ENCODE results near the gene MLLT3. TPM values are rescaled to one million over a fixed set of nuclear protein-coding genes. Genes with fewer than 3 reads are reported as not detected.

Gene MLLT3
- total and polyA plus RNA-seq, 2 donors (not counting 3 experiments of a cell fraction or from before 2014, with no cell fraction given) = 6.1 to 10.0 TPM

DNA sequence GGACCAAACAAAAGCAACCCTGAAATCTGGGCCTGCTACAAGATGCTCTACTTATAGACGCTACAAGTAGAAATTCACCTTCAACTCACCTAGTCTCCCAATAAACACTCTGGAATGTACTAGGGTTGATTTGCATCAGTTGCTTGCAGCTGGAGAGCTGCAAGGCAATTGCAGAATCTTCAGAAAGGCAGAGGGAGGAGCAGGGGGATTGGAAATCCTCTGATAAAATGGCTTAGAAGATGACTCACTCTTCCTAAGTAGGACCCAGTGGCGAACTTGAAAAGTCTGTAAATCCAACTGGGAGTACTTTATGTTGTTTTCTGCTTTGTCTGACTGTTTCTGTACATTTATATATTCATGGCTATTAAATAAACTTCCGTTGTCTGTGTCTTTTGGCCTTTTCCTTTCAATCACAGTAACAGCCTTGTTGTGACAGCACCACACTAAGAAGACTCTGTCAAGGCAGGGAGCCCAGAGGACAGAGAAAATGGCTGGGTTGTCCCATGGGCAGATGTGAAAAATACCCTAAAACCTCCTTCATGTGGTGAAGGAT lies 14.7 kb upstream of the MLLT3 start:
- Histone ChIP-seq H2AFZ (ENCODE audit: low read depth, low read length) (no peak overlapping the region), H3K9me1 (replicated peaks; ENCODE audit: control insufficient read depth, extremely low read depth, insufficient read depth, low read length) (no peaks in the 10 kb centered on the region), H3K36me3 (ENCODE audit: control insufficient read depth in 2 of 2, extremely low read depth in 1 of 2, insufficient read depth in 2 of 2, low read length in 2 of 2) (no peaks in the 10 kb centered on the region), H4K20me1 (replicated peaks; ENCODE audit: control insufficient read depth, extremely low read depth, insufficient read depth, low read length) (no peaks in the 10 kb centered on the region), H3K4me3 (replicated peaks in 1 of 3; ENCODE audit: insufficient read depth in 1 of 3, low read depth in 1 of 3, low read length in 3 of 3) (no peak overlapping the region), H3K4me1 (ENCODE audit: control insufficient read depth, extremely low read depth, insufficient read depth, low read length) (no peaks in the 10 kb centered on the region), H3K79me2 (ENCODE audit: control insufficient read depth, insufficient read depth, low read length) (no peaks in the 10 kb centered on the region), H3K9me3 (replicated peaks; ENCODE audit: control insufficient read depth, insufficient read depth, low read length) (no peaks in the 10 kb centered on the region), H3K27ac (ENCODE audit: insufficient read depth, low read depth, low read length) (no peak overlapping the region), H3K27me3 (ENCODE audit: control insufficient read depth in 2 of 2, insufficient read depth in 2 of 2, low read length in 2 of 2) (no peaks in the 10 kb centered on the region), H3K9ac (replicated peaks; ENCODE audit: extremely low read depth, insufficient read depth, low read length) (no peak overlapping the region), H3K4me2 (ENCODE audit: insufficient read depth, low read length) (no peak overlapping the region)
- BruUV-seq (replicated peaks) = no TSS peak
- CTCF ChIA-PET = no interaction called here
- no peak for DNase-seq (ENCODE audit: low read depth, low spot score)
- intact Hi-C loops (cut with micrococcal nuclease) = no loop called here
- no peak for FAIRE-seq
- TF ChIP-seq FOS (IDR thresholded peaks at IDR 0.05; ENCODE audit: borderline replicate concordance, insufficient read depth, low read length) (peak; percentile 46), JUN (IDR thresholded peaks at IDR 0.05; ENCODE audit: borderline replicate concordance, insufficient read depth, insufficient read length, low read depth) (no peak), MYC (IDR thresholded peaks at IDR 0.05; ENCODE audit: low read depth, low read length) (no peak), POLR2A (IDR thresholded peaks at IDR 0.05; ENCODE audit: low read depth, low read length) (no peak)
- POLR2A ChIA-PET = no interaction called here
- dilution Hi-C loops (cut with MboI; ENCODE audit: extremely low pct_ligation_motif_present, low sequenced_read_pairs) = no loop called here

DNA sequence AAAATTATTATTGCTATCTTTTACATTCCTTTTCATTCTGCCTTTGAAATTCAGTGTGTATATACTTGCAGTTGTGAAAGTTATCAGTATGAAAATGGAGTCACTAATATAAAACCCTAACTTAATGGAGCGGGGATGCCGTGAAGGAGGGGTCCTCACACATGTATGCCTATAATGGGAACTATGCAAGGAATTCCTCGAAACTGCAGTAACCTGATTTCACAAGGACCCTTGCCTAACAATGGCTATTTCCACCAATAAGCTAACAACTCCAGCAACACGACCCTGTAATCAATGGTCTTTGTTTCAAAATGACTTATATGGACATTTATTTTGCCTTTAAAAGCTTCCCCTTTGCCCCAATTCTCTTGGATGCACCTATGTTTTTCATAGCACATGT lies 12.6 kb upstream of the MLLT3 start:
- Histone ChIP-seq H3K27me3 (ENCODE audit: control insufficient read depth in 2 of 2, insufficient read depth in 2 of 2, low read length in 2 of 2) (no peaks in the 10 kb centered on the region), H3K4me1 (ENCODE audit: control insufficient read depth, extremely low read depth, insufficient read depth, low read length) (no peaks in the 10 kb centered on the region), H3K4me2 (ENCODE audit: insufficient read depth, low read length) (no peak overlapping the region), H3K79me2 (ENCODE audit: control insufficient read depth, insufficient read depth, low read length) (no peaks in the 10 kb centered on the region), H3K36me3 (ENCODE audit: control insufficient read depth in 2 of 2, extremely low read depth in 1 of 2, insufficient read depth in 2 of 2, low read length in 2 of 2) (no peaks in the 10 kb centered on the region), H4K20me1 (replicated peaks; ENCODE audit: control insufficient read depth, extremely low read depth, insufficient read depth, low read length) (no peaks in the 10 kb centered on the region), H3K9me3 (replicated peaks; ENCODE audit: control insufficient read depth, insufficient read depth, low read length) (no peaks in the 10 kb centered on the region), H2AFZ (ENCODE audit: low read depth, low read length) (no peak overlapping the region), H3K4me3 (replicated peaks in 1 of 3; ENCODE audit: insufficient read depth in 1 of 3, low read depth in 1 of 3, low read length in 3 of 3) (no peak overlapping the region), H3K27ac (ENCODE audit: insufficient read depth, low read depth, low read length) (no peak overlapping the region), H3K9me1 (replicated peaks; ENCODE audit: control insufficient read depth, extremely low read depth, insufficient read depth, low read length) (no peaks in the 10 kb centered on the region), H3K9ac (replicated peaks; ENCODE audit: extremely low read depth, insufficient read depth, low read length) (no peak overlapping the region)
- FAIRE-seq (no peak), DNase-seq (ENCODE audit: low read depth, low spot score) (no peak)
- POLR2A ChIA-PET = interaction anchor here (0.6 kb wide), 1 partner anchor 1051 kb away, joined by 7 read pairs; no protein-coding TSS in a partner anchor
- CTCF ChIA-PET = no interaction called here
- dilution Hi-C loops (cut with MboI; ENCODE audit: extremely low pct_ligation_motif_present, low sequenced_read_pairs) = no loop called here
- BruUV-seq (replicated peaks) = no TSS peak
- intact Hi-C loops (cut with micrococcal nuclease) = no loop called here
- TF ChIP-seq, protein P1, sequence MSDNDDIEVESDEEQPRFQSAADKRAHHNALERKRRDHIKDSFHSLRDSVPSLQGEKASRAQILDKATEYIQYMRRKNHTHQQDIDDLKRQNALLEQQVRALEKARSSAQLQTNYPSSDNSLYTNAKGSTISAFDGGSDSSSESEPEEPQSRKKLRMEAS (IDR thresholded peaks at IDR 0.05; ENCODE audit: insufficient read depth, insufficient read length) = no peak
- TF ChIP-seq POLR2A (IDR thresholded peaks at IDR 0.05; ENCODE audit: low read depth, low read length) = no peak
- TF ChIP-seq POLR2AphosphoS5 (IDR thresholded peaks at IDR 0.05; ENCODE audit: insufficient read depth, low read depth, low read length) = no peak

All from endothelial cell of umbilical vein (primary cell).